ENCODE data around the gene MAP2K2.

Gene MAP2K2

GRCh38 chr19:4043966-4044715, 79.8 kb downstream of the MAP2K2 start:
- no peak for DNase-seq (ENCODE audit: low read depth in 3 of 3)

DNA sequence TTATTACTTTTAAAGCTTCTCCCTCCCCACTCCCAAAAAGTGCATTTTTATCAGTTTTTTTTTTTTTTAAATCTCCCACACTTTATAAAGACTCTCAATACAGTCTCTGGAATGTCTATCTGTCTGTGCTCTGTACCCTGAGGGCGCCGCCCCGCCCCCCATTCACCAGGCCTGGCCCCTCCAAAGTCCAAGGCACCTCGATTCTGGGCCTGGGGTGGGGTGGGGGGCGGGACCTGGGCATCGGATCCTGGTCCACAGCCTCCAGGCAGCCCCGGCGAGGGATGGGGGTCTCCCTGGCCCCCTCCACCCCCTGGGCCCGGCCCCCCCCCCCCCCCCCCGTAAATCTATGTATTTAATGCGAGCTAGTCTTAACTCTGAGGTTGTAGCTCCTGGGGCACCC, 80.5 kb downstream of the MAP2K2 start:
- DNase-seq (ENCODE audit: low read depth in 3 of 3), result no peak

DNA sequence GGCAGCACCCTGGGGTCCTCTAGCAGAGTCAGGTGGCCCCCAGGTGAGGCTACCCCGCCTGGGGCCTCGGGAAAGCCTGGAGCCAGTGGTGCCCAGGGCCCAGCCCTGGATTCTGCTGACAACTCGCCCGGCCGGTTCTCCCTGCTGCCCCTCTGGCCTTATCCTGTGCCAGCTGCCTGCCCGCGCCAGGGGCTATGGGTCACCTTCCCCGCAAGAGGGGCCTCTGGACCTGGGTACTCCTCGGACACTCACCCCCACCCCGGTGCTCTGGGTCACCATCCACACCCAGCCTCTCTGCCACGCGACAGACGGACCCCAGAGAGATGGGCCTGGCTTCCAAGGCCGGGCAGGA, 81.2 kb downstream of the MAP2K2 start:
- no peak for DNase-seq (ENCODE audit: low read depth in 3 of 3)

DNA sequence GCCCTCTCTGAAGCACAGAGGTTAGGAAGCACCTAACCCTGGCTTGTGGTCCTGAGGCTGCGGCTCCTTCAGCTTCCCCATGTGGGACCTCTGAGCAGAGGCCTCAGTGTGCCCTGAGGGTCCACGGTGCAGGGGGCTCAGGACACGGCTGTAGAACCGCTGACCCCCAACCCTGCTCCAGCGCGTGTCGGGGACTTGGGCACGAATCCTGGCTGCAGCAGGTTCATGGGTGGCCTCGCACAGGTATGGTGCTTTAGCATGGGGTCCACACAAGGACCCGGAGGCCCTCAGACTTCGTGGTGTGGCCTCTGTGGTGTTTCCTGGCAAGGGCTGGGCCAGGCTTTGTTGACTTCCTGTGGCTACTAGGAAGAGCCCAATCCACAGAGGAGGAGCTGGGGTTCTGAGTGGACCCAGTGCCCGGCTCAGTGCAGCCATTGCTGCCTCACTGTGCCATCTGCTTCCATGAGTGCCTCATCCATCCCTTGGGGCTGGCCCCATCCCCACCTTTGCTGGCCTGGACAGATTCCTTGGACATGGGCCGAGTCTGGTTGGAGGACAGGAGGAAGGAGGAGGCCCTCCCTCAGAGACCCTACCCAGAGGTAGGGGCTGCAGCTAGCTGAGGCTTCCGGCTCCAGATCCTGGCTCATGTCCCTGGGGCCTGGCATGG, 81.7 kb downstream of the MAP2K2 start:
- DNase-seq (ENCODE audit: low read depth in 3 of 3), result no peak
